Measurements from ENCODE around the gene TMEFF2. TPM values are rescaled to one million over a fixed set of nuclear protein-coding genes. Genes with fewer than 3 reads are reported as not detected.

The TMEFF2 gene
- total and polyA plus RNA-seq, 2 of the 4 experiments (the other 2 are of a cell fraction), result 1.3 to 3.0 TPM

DNA sequence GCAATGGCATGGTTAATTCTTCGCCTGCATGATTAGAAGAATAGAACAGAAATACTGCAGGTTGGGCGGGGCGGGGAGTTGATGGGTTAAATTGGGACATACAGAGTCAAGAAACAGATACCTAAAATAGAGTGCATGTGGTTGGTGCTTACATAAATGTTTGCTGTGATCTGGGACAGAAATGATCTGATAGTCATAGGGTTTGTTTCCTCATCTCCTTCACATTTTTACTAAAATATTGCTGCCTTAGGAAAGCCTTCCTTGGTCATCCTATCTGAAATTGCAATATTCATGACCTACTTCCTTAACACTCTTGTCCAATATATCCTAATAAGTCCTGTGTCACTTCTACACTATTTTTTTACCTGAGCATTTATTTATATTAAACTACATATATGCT lies 163.9 kb downstream of the TMEFF2 start:
- Histone ChIP-seq H4K8ac (ENCODE audit: low read depth in 2 of 2, low read length in 2 of 2) (no peak overlapping the region), H2BK20ac (ENCODE audit: low read depth, low read length) (no peak overlapping the region), H3K4me2 (ENCODE audit: low read depth, low read length) (no peak overlapping the region), H3K4me1 (ENCODE audit: control insufficient read depth, insufficient read depth, low read length) (peaks cover 5% of the 10 kb centered on the region), H3K18ac (ENCODE audit: low read depth, low read length) (no peak overlapping the region), H4K91ac (ENCODE audit: insufficient read depth, low read depth, low read length) (no peak overlapping the region), H3K4me3 (ENCODE audit: insufficient read depth, low read depth, low read length) (no peak overlapping the region), H3K14ac (replicated peaks; ENCODE audit: low read depth, low read length) (no peak overlapping the region), H3K9ac (ENCODE audit: low read depth, low read length) (no peak overlapping the region), H3K36me3 (ENCODE audit: control insufficient read depth, insufficient read depth, low read length) (no peaks in the 10 kb centered on the region), H3K27ac (ENCODE audit: insufficient read depth, low read length) (no peak overlapping the region), H2BK5ac (ENCODE audit: low read depth, low read length, poor library complexity, severe bottlenecking) (no peak overlapping the region), H3K56ac (ENCODE audit: extremely low read depth, insufficient read depth, low read length) (no peak overlapping the region), H4K20me1 (ENCODE audit: insufficient read depth, low read length) (no peaks in the 10 kb centered on the region), H2BK120ac (ENCODE audit: low read depth, low read length) (no peak overlapping the region), H3K23ac (ENCODE audit: low read depth, low read length) (no peak overlapping the region), H3K9me1 (ENCODE audit: insufficient read depth, low read length) (peaks cover 4% of the 10 kb centered on the region; the same call in 1 of the 2 replicates), H3K4ac (ENCODE audit: low read depth, low read length) (no peak overlapping the region), H2AK5ac (ENCODE audit: low read depth, low read length) (no peak overlapping the region), H2BK15ac (ENCODE audit: low read depth, low read length) (no peak overlapping the region), H2AK9ac (replicated peaks; ENCODE audit: low read depth, low read length, poor library complexity) (no peak overlapping the region), H3K79me1 (ENCODE audit: low read depth in 1 of 2, low read length in 2 of 2) (no peaks in the 10 kb centered on the region), H3K27me3 (ENCODE audit: control insufficient read depth, insufficient read depth, low read length) (no peaks in the 10 kb centered on the region), H4K5ac (ENCODE audit: low read depth, low read length) (no peak overlapping the region), H3K9me3 (ENCODE audit: control insufficient read depth, insufficient read depth, low read length) (no peaks in the 10 kb centered on the region), H2AFZ (replicated peaks; ENCODE audit: low read length, poor library complexity) (no peak overlapping the region)
- ATAC-seq (ENCODE audit: low read depth), result no peak
- ChIA-PET CTCF (no interaction called here), POLR2A (ENCODE audit: unreplicated experiment) (no interaction called here)
- no peak for DNase-seq
- in situ Hi-C loops (cut with MboI; ENCODE audit: low sequenced_read_pairs), result no loop called here
- WGBS, 2 experiments (ENCODE audit: extremely low coverage in 2 of 2, insufficient read length in 1 of 2), result 80% methylated on average over 1 of the region's 3 CpGs; no CpG with 5 or more reads in 1 of the 2 experiments
- TF ChIP-seq SMC3 (IDR thresholded peaks at IDR 0.05; ENCODE audit: low read depth, low read length), result no peak
- TF ChIP-seq NFE2L2 (IDR thresholded peaks at IDR 0.05; ENCODE audit: low read depth, low read length), result no peak
- no peak for TF ChIP-seq RCOR1 (IDR thresholded peaks at IDR 0.05; ENCODE audit: insufficient replicate concordance, low read length)
- no peak for TF ChIP-seq CEBPB (IDR thresholded peaks at IDR 0.05; ENCODE audit: low read depth, low read length)
- TF ChIP-seq CHD1 (IDR thresholded peaks at IDR 0.05; ENCODE audit: low read depth, low read length), result no peak
- no peak for TF ChIP-seq RAD21 (IDR thresholded peaks at IDR 0.05; ENCODE audit: low read length)
- TF ChIP-seq, protein P1, sequence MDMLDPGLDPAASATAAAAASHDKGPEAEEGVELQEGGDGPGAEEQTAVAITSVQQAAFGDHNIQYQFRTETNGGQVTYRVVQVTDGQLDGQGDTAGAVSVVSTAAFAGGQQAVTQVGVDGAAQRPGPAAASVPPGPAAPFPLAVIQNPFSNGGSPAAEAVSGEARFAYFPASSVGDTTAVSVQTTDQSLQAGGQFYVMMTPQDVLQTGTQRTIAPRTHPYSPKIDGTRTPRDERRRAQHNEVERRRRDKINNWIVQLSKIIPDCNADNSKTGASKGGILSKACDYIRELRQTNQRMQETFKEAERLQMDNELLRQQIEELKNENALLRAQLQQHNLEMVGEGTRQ (IDR thresholded peaks at IDR 0.05; ENCODE audit: low read depth, low read length), result no peak
- no peak for TF ChIP-seq MXI1 (IDR thresholded peaks at IDR 0.05; ENCODE audit: borderline replicate concordance, low read depth, low read length)
- no peak for TF ChIP-seq MAFK (IDR thresholded peaks at IDR 0.05; ENCODE audit: low read depth, low read length)
- dilution Hi-C loops (cut with HindIII; ENCODE audit: low sequenced_read_pairs, unreplicated experiment), result no loop called here
- BruUV-seq (replicated peaks), result no TSS peak
- intact Hi-C loops (cut with micrococcal nuclease), result no loop called here

Measured in IMR-90 (cell line).